Measurements from ENCODE around the gene CARD9.

DNA sequence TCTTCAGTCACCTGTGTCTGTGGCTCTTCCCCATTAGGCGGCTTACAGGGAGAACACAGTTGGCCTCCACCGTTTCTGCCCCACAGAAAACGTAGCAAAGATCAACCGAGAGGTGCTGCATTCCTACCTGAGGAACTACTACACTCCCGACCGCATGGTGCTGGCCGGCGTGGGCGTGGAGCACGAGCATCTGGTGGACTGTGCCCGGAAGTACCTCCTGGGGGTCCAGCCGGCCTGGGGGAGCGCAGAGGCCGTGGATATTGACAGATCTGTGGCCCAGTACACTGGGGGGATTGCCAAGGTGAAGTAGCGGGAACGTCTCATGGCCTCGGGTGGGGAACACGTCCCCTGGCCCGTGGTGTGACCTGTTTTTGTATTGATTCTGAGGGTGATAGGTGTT, 43.4 kb upstream of the CARD9 start:
- TF ChIP-seq, protein P1, sequence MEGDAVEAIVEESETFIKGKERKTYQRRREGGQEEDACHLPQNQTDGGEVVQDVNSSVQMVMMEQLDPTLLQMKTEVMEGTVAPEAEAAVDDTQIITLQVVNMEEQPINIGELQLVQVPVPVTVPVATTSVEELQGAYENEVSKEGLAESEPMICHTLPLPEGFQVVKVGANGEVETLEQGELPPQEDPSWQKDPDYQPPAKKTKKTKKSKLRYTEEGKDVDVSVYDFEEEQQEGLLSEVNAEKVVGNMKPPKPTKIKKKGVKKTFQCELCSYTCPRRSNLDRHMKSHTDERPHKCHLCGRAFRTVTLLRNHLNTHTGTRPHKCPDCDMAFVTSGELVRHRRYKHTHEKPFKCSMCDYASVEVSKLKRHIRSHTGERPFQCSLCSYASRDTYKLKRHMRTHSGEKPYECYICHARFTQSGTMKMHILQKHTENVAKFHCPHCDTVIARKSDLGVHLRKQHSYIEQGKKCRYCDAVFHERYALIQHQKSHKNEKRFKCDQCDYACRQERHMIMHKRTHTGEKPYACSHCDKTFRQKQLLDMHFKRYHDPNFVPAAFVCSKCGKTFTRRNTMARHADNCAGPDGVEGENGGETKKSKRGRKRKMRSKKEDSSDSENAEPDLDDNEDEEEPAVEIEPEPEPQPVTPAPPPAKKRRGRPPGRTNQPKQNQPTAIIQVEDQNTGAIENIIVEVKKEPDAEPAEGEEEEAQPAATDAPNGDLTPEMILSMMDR (IDR thresholded peaks at IDR 0.05; ENCODE audit: control extremely low read depth in 1 of 3, insufficient read depth in 1 of 3, low read depth in 1 of 3, low read length in 3 of 3): no peak
- TF ChIP-seq, protein P2, sequence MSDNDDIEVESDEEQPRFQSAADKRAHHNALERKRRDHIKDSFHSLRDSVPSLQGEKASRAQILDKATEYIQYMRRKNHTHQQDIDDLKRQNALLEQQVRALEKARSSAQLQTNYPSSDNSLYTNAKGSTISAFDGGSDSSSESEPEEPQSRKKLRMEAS (IDR thresholded peaks at IDR 0.05): no peak
- TF ChIP-seq CBX8 (IDR thresholded peaks at IDR 0.05; ENCODE audit: borderline replicate concordance, low read depth, low read length) (no peak), POLR2AphosphoS5 (IDR thresholded peaks at IDR 0.05; ENCODE audit: low read depth, low read length) (no peak), EGR1 (IDR thresholded peaks at IDR 0.05; ENCODE audit: borderline replicate concordance, low read depth, low read length) (no peak), POLR2A (IDR thresholded peaks at IDR 0.05; ENCODE audit: control extremely low read depth in 1 of 2, low read depth in 2 of 2, low read length in 2 of 2) (no peak), PHF8 (conservative IDR thresholded peaks at IDR 0.05; ENCODE audit: low read depth, low read length) (no peak), YY1 (IDR thresholded peaks at IDR 0.05; ENCODE audit: low read depth, low read length) (no peak), RFX5 (IDR thresholded peaks at IDR 0.05; ENCODE audit: borderline replicate concordance, low read depth, low read length) (no peak)
- TF ChIP-seq, protein P3, sequence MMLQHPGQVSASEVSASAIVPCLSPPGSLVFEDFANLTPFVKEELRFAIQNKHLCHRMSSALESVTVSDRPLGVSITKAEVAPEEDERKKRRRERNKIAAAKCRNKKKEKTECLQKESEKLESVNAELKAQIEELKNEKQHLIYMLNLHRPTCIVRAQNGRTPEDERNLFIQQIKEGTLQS (IDR thresholded peaks at IDR 0.05; ENCODE audit: insufficient read depth, low read depth, low read length): no peak
